Ovary (tissue), 9 donors: Measurements from ENCODE around the gene CIC. TPM values are rescaled to one million over a fixed set of nuclear protein-coding genes. Genes with fewer than 3 reads are reported as not detected.
A peak's percentile ranks its signal among the peaks of the same experiment; 100 is the strongest.

ENCODE experiments used
- DNase-seq, 5 donors: peaks; one replicate each; pipeline ENCODE4 v3.0.0-alpha.2; 2019 to 2020
- H3K27ac ChIP-seq, 2 donors: fragments of 200-600 bp; one replicate each; pipeline versions ENCODE4 v1.5.1 to v1.8.0; 2019 to 2022
- H3K27me3 ChIP-seq: fragments of 200-600 bp; one replicate; pipeline ENCODE4 v1.8.0; 2022
- H3K36me3 ChIP-seq: fragments of 200-600 bp; sonication (generic); one replicate; pipeline ENCODE4 v1.5.1; 2019
- H3K4me1 ChIP-seq: one replicate; pipeline ENCODE4 v1.8.1; 2013; ENCODE audit warnings: mild to moderate bottlenecking, moderate library complexity; ENCODE audit not compliant: insufficient read depth
- H3K4me3 ChIP-seq: fragments of 200-600 bp; sonication (generic); one replicate; pipeline ENCODE4 v1.5.1; 2017
- H3K9me3 ChIP-seq, 2 donors: fragments of 200-600 bp in 1 of 2; sonication (generic) in 1 of 2; one replicate each; pipeline versions ENCODE4 v1.5.1 to v1.8.1; 2013 to 2019; ENCODE audit warnings: mild to moderate bottlenecking in 1 of 2, moderate library complexity in 1 of 2
- CTCF ChIP-seq, 3 donors: fragments of 450-650 bp in 2 of 3; fragments of 200-600 bp in 1 of 3; IDR thresholded peaks; one replicate each; pipeline versions ENCODE4 v1.5.1 to v1.8.0; 2016 to 2022; ENCODE audit warnings: antibody characterized with exemption in 3 of 3, mild to moderate bottlenecking in 1 of 3
- EP300 ChIP-seq: sonication (generic); formaldehyde crosslinking; IDR thresholded peaks from one replicate; pipeline ENCODE4 v1.6.1; 2017; ENCODE audit warnings: antibody characterized with exemption
- POLR2A ChIP-seq: fragments of 450-650 bp; IDR thresholded peaks from one replicate; pipeline ENCODE4 v1.6.1; 2017; ENCODE audit warnings: antibody characterized with exemption, mild to moderate bottlenecking, moderate library complexity
- WGBS, 3 donors: extraction: QIAGEN DNeasy Blood & Tissue Kit in 1 of 3; methylation state at CpG; one replicate each; pipeline versions ENCODE4 v1.1.5 to v1.1.7; 2013 to 2017; 5-methylcytosine and 5-hydroxymethylcytosine counted together
- intact Hi-C, 4 donors: fragments of 100-400 bp; cut with DNase I; formaldehyde crosslinking; loops; one replicate each; pipeline versions ENCODE4 v1.11.0 to v1.15.1; 2022 to 2023
- polyA plus RNA-seq, 2 donors: library from polyadenylated mRNA; stranded (reverse); fragments of 200-250 nt in 1 of 2; fragments of 350-450 nt in 1 of 2; fragmentation: Illumina TruSeq in 1 of 2; extraction: RNeasy Lipid Tissue Mini Kit (QIAGEN cat#74804) in 1 of 2; gene quantifications; one replicate each; pipeline ENCODE4 v1.2.3, GENCODE V29; 2013 to 2014
- total RNA-seq, 7 donors: library from RNA; depleted of rRNA in 2 of 7; stranded (reverse); fragments of >200 nt in 2 of 7; fragmentation: NEBNext Ultra II Directional in 3 of 7; extraction: Animal tissue kit (Norgen Biotek cat#: 25700) in 3 of 7; gene quantifications; one replicate each; pipeline versions ENCODE4 v1.1.0 to v1.2.4, GENCODE V29; 2016 to 2023
- donor health status: DM: no; HTN: no; CAD: no; lungs with moderate emphysema.
- donor health status: DM: no; HTN: no; CAD: no.
- donor health status: Bipolar disorder and iron deficiency.
- donor health status: DM: yes; HTN: yes; CAD: no.
- donor health status: DM: no; HTN: no; CAD: no.
- donor health status: DM: yes; HTN: yes; CAD: no.

The CIC gene
- total and polyA plus RNA-seq, 9 donors: 6.6 to 139 (median 97.9) TPM

- Histone ChIP-seq H3K27ac (no peak within 1 kb of the TSS), H3K9me3 (no peaks in the 10 kb centered on the region), H3K4me1 (peaks cover 8% of the 10 kb centered on the region), H3K4me3 (peak within 1 kb of the TSS; percentile 93), H3K36me3 (no peaks in the 10 kb centered on the region), H3K27me3 (no peaks in the 10 kb centered on the region)
- TF ChIP-seq CTCF (IDR thresholded peaks at IDR 0.05): peak in 1 of 3 donors; percentile 56
- TF ChIP-seq EP300: no peak
- DNase-seq: peak; percentile 97 to 98 (median 98)
- 1 to 2% (median 1%) methylated on average over 44 to 45 of the region's 45 CpGs for WGBS, 3 donors
- intact Hi-C loops: no loop called here
These were observed 56.4 kb downstream of the CIC start, which contains the start of gene MEGF8 for GRCh38 chr19:42325308-42325895. MEGF8 (plus strand) TSS chr19:42325635; CDS start chr19:42326244, 609 bp downstream.

- peak in 3 of 5 donors; percentile 50 to 58 (median 56) for DNase-seq
- TF ChIP-seq CTCF (IDR thresholded peaks at IDR 0.05) (no peak), EP300 (no peak), POLR2A (no peak)
- no peak overlapping the region for H3K27ac ChIP-seq
- no peaks in the 10 kb centered on the region for H3K9me3 ChIP-seq
- no peaks in the 10 kb centered on the region for H3K27me3 ChIP-seq
- intact Hi-C loops: no loop called here
- H3K4me3 ChIP-seq: peak overlapping the region; percentile 93
- 3% methylated on average over 36 to 37 of the region's 37 CpGs for WGBS, 3 donors
- H3K36me3 ChIP-seq: no peaks in the 10 kb centered on the region
- peaks cover 8% of the 10 kb centered on the region for H3K4me1 ChIP-seq
These were observed 57.1 kb downstream of the CIC start for GRCh38 chr19:42325896-42326771.

GRCh38 chr19:42326969-42327368 lies 57.9 kb downstream of the CIC start:
- Histone ChIP-seq H3K27me3 (no peaks in the 10 kb centered on the region), H3K4me1 (peaks cover 8% of the 10 kb centered on the region), H3K9me3 (no peaks in the 10 kb centered on the region), H3K36me3 (no peaks in the 10 kb centered on the region), H3K4me3 (no peak overlapping the region), H3K27ac (no peak overlapping the region)
- TF ChIP-seq POLR2A: no peak
- TF ChIP-seq CTCF (IDR thresholded peaks at IDR 0.05): no peak
- no peak for TF ChIP-seq EP300
- intact Hi-C loops: no loop called here
- no peak for DNase-seq

GRCh38 chr19:42327381-42327780 lies 58.3 kb downstream of the CIC start:
- Histone ChIP-seq H3K27me3 (no peaks in the 10 kb centered on the region), H3K27ac (no peak overlapping the region), H3K4me3 (no peak overlapping the region), H3K4me1 (peaks cover 8% of the 10 kb centered on the region), H3K36me3 (no peaks in the 10 kb centered on the region), H3K9me3 (no peaks in the 10 kb centered on the region)
- intact Hi-C loops: no loop called here
- WGBS, 3 donors: 80 to 83% (median 83%) methylated on average over 5 of the region's 5 CpGs
- DNase-seq: no peak
- TF ChIP-seq POLR2A (no peak), CTCF (IDR thresholded peaks at IDR 0.05) (no peak), EP300 (no peak)
